HG03175 (cell line): Measurements from ENCODE around the gene IFI27.
"Not testable (repeated sequence)": the region's sequence is repeated elsewhere in the genome, so short reads cannot be mapped to it uniquely, and the experiment has no call there.

Source experiments
- ATAC-seq: cut with Tn5 transposase; IDR thresholded peaks from one replicate; pipeline ENCODE4 v1.9.1; 2021; ENCODE audit warnings: mild to moderate bottlenecking, moderate library complexity; ENCODE audit not compliant: unreplicated experiment

The IFI27 gene

GRCh38 chr14:94110552-94111181 is at the start of gene IFI27:
Gene IFI27, plus strand, starts transcription at chr14:94110736.
- no peak for ATAC-seq

GRCh38 chr14:94062344-94062940 is 48.1 kb upstream of the IFI27 start:
- no peak for ATAC-seq

- ATAC-seq, result no peak
These were observed 44.4 kb upstream of the IFI27 start for GRCh38 chr14:94066089-94066676.

GRCh38 chr14:94072076-94072475 is 38.5 kb upstream of the IFI27 start:
- ATAC-seq, result not testable (repeated sequence)

- ATAC-seq, result no peak
These were observed 36.0 kb upstream of the IFI27 start for GRCh38 chr14:94074534-94074933.

- no peak for ATAC-seq
These were observed 35.5 kb upstream of the IFI27 start for GRCh38 chr14:94075008-94075407.

- no peak for ATAC-seq
These were observed 33.3 kb upstream of the IFI27 start for GRCh38 chr14:94077111-94077821.

- ATAC-seq, result no peak
These were observed 32.7 kb upstream of the IFI27 start for GRCh38 chr14:94077823-94078222.

GRCh38 chr14:94079891-94080620 is 30.5 kb upstream of the IFI27 start:
- no peak for ATAC-seq

GRCh38 chr14:94080621-94081385 is 29.7 kb upstream of the IFI27 start, which contains the start of the genes DDX24 and IFI27L1:
Gene DDX24, minus strand, starts transcription at chr14:94081202. Its CDS starts 1,460 bp downstream, at chr14:94079742.
Gene IFI27L1, plus strand, starts transcription at chr14:94081310. Its CDS starts 15,628 bp downstream, at chr14:94096938.
- ATAC-seq, result peak; percentile 97

GRCh38 chr14:94081386-94081820 is 29.1 kb upstream of the IFI27 start:
- peak; percentile 40 for ATAC-seq

GRCh38 chr14:94087891-94088290 is 22.6 kb upstream of the IFI27 start:
- no peak for ATAC-seq

- ATAC-seq, result no peak
These were observed 22.0 kb upstream of the IFI27 start for GRCh38 chr14:94088516-94088915.

- no peak for ATAC-seq
These were observed 21.1 kb upstream of the IFI27 start for GRCh38 chr14:94089479-94089878.

GRCh38 chr14:94093418-94093817 is 17.1 kb upstream of the IFI27 start:
- no peak for ATAC-seq

GRCh38 chr14:94097091-94097490 is 13.4 kb upstream of the IFI27 start:
- ATAC-seq, result no peak

GRCh38 chr14:94098326-94098992 is 12.1 kb upstream of the IFI27 start:
- ATAC-seq, result no peak

- ATAC-seq, result no peak
These were observed 11.5 kb upstream of the IFI27 start for GRCh38 chr14:94099006-94099405.

GRCh38 chr14:94100847-94101246 is 9.7 kb upstream of the IFI27 start:
- no peak for ATAC-seq

- no peak for ATAC-seq
These were observed 8.8 kb upstream of the IFI27 start for GRCh38 chr14:94101748-94102147.
